ENCODE measurements around the gene NHSL1.

Gene NHSL1

GRCh38 chr6:138421089-138421488 is 78.2 kb downstream of the NHSL1 start:
- H3K4me3 ChIP-seq (ENCODE audit: low read depth, low read length): no peak overlapping the region
- no peak for TF ChIP-seq CTCF (IDR thresholded peaks at IDR 0.05; ENCODE audit: low read depth, low read length)

GRCh38 chr6:138420356-138420755 is 78.9 kb downstream of the NHSL1 start:
- no peak overlapping the region for H3K4me3 ChIP-seq (ENCODE audit: low read depth, low read length)
- TF ChIP-seq CTCF (IDR thresholded peaks at IDR 0.05; ENCODE audit: low read depth, low read length): no peak

- H3K4me3 ChIP-seq (ENCODE audit: low read depth, low read length): no peak overlapping the region
- TF ChIP-seq CTCF (IDR thresholded peaks at IDR 0.05; ENCODE audit: low read depth, low read length): no peak
Measured at GRCh38 chr6:138419766-138420165, 79.5 kb downstream of the NHSL1 start.

GRCh38 chr6:138418118-138418742 is 81.1 kb downstream of the NHSL1 start:
- no peak overlapping the region for H3K4me3 ChIP-seq (ENCODE audit: low read depth, low read length)
- TF ChIP-seq CTCF (IDR thresholded peaks at IDR 0.05; ENCODE audit: low read depth, low read length): no peak

- no peak for TF ChIP-seq CTCF (IDR thresholded peaks at IDR 0.05; ENCODE audit: low read depth, low read length)
- H3K4me3 ChIP-seq (ENCODE audit: low read depth, low read length): no peak overlapping the region
Measured at GRCh38 chr6:138417493-138418117, 81.7 kb downstream of the NHSL1 start.

GRCh38 chr6:138416206-138416605 is 83.1 kb downstream of the NHSL1 start:
- H3K4me3 ChIP-seq (ENCODE audit: low read depth, low read length): no peak overlapping the region
- TF ChIP-seq CTCF (IDR thresholded peaks at IDR 0.05; ENCODE audit: low read depth, low read length): no peak

GRCh38 chr6:138415125-138415524 is 84.2 kb downstream of the NHSL1 start:
- no peak for TF ChIP-seq CTCF (IDR thresholded peaks at IDR 0.05; ENCODE audit: low read depth, low read length)

More at GRCh38 chr6:138415125-138415524, 84.2 kb downstream of the NHSL1 start:
- H3K4me3 ChIP-seq (ENCODE audit: low read depth, low read length): no peak overlapping the region

Data from WI38 (cell line).